DND-41 (cell line): ENCODE measurements around the gene TMEM208.

Experiments used
- CTCF ChIP-seq: IDR thresholded peaks from 2 replicates; pipeline ENCODE4 v1.5.1; 2012; ENCODE audit warnings: borderline replicate concordance, low read length, moderate library complexity, mild to moderate bottlenecking; ENCODE audit not compliant: poor library complexity, severe bottlenecking; ENCODE audit errors: extremely low read depth
- EZH2 ChIP-seq: IDR thresholded peaks from 3 replicates; pipeline ENCODE4 v1.6.1; 2012; ENCODE audit warnings: borderline replicate concordance, low read depth, mild to moderate bottlenecking, moderate library complexity, low read length, inconsistent platforms; ENCODE audit not compliant: severe bottlenecking

- no peak for TF ChIP-seq CTCF
- TF ChIP-seq EZH2 = no peak
These were observed 40.4 kb upstream of the TMEM208 start for GRCh38 chr16:67186550-67186950.
